Lower leg skin (tissue), 4 donors: ENCODE results near the gene MIER2. TPM values are rescaled to one million over a fixed set of nuclear protein-coding genes. Genes with fewer than 3 reads are reported as not detected.

Source experiments
- DNase-seq, 2 donors: peaks; one replicate each; pipeline ENCODE4 v3.0.0-alpha.2; 2019; ENCODE audit warnings: low spot score in 2 of 2
- H3K4me3 ChIP-seq: fragments of 200-600 bp; sonication (generic); 2 replicates; pipeline ENCODE4 v1.5.1; 2017; ENCODE audit warnings: mild to moderate bottlenecking, low read depth; ENCODE audit not compliant: poor library complexity, severe bottlenecking
- CTCF ChIP-seq, 3 donors: fragments of 450-650 bp; IDR thresholded peaks; one replicate each; pipeline ENCODE4 v1.5.1; 2016; ENCODE audit warnings: antibody characterized with exemption in 3 of 3, mild to moderate bottlenecking in 3 of 3, moderate library complexity in 2 of 3
- POLR2A ChIP-seq, 2 donors: fragments of 450-650 bp; IDR thresholded peaks; one replicate each; pipeline ENCODE4 v1.6.1; 2016 to 2017; ENCODE audit warnings: antibody characterized with exemption in 2 of 2, mild to moderate bottlenecking in 1 of 2, moderate library complexity in 1 of 2
- WGBS, 2 donors: methylation state at CpG; one replicate each; pipeline ENCODE4 v1.1.5; 2018; 5-methylcytosine and 5-hydroxymethylcytosine counted together
- intact Hi-C: fragments of 100-400 bp; cut with DNase I; formaldehyde crosslinking; loops from one replicate; pipeline ENCODE4 v1.15.0; 2023; ENCODE audit warnings: low total_unique reads
- total RNA-seq, 4 donors: library from RNA; depleted of rRNA; stranded (reverse); fragments of >200 nt; gene quantifications; one replicate each; pipeline ENCODE4 v1.1.0, GENCODE V29; 2016

Gene MIER2
- total RNA-seq, 4 donors from 2014 or later, result 24.6 to 76.3 (median 51.8) TPM

GRCh38 chr19:287381-287871, 57.2 kb downstream of the MIER2 start:
- WGBS, 2 donors, result 79 to 86% methylated on average over 11 to 19 of the region's 19 CpGs
- H3K4me3 ChIP-seq, result no peak overlapping the region
- intact Hi-C loops, result no loop called here
- peak in 1 of 2 donors; percentile 83 for DNase-seq
- TF ChIP-seq CTCF (IDR thresholded peaks at IDR 0.05), result no peak
- TF ChIP-seq POLR2A (IDR thresholded peaks at IDR 0.05), result no peak

- H3K4me3 ChIP-seq, result no peak overlapping the region
- TF ChIP-seq POLR2A (IDR thresholded peaks at IDR 0.05), result no peak
- TF ChIP-seq CTCF (IDR thresholded peaks at IDR 0.05), result no peak
- WGBS, 2 donors, result 81 to 85% methylated on average over 10 of the region's 10 CpGs
- intact Hi-C loops, result no loop called here
- peak in 1 of 2 donors; percentile 52 for DNase-seq
Observed at GRCh38 chr19:283395-283794, 61.2 kb downstream of the MIER2 start.

GRCh38 chr19:282501-282900, 62.1 kb downstream of the MIER2 start:
- TF ChIP-seq POLR2A (IDR thresholded peaks at IDR 0.05), result no peak
- TF ChIP-seq CTCF (IDR thresholded peaks at IDR 0.05), result no peak
- intact Hi-C loops, result no loop called here
- H3K4me3 ChIP-seq, result no peak overlapping the region
- 73 to 79% methylated on average over 11 to 13 of the region's 13 CpGs for WGBS, 2 donors
- DNase-seq, result no peak

GRCh38 chr19:281992-282391, 62.6 kb downstream of the MIER2 start:
- intact Hi-C loops, result no loop called here
- WGBS, 2 donors, result 70 to 88% methylated on average over 7 to 9 of the region's 10 CpGs
- DNase-seq, result peak in 1 of 2 donors; percentile 70

GRCh38 chr19:281156-281853, 63.3 kb downstream of the MIER2 start:
- 80 to 87% methylated on average over 13 to 16 of the region's 16 CpGs for WGBS, 2 donors
- TF ChIP-seq CTCF (IDR thresholded peaks at IDR 0.05), result no peak
- TF ChIP-seq POLR2A (IDR thresholded peaks at IDR 0.05), result no peak
- DNase-seq, result peak in 1 of 2 donors; percentile 76
- intact Hi-C loops, result no loop called here
- no peak overlapping the region for H3K4me3 ChIP-seq

More at GRCh38 chr19:281992-282391, 62.6 kb downstream of the MIER2 start:
- TF ChIP-seq POLR2A (IDR thresholded peaks at IDR 0.05) (no peak), CTCF (IDR thresholded peaks at IDR 0.05) (no peak)
- no peak overlapping the region for H3K4me3 ChIP-seq
